HEK293 (cell line): ENCODE measurements around the gene PSORS1C1.
A peak's percentile ranks its signal among the peaks of the same experiment; 100 is the strongest.

ENCODE experiments used
- CTCF ChIA-PET: fragments of 350-600 bp; formaldehyde crosslinking; extraction: SDS; loops from one replicate; lab custom pipeline; 2021; ENCODE audit warnings: antibody characterized with exemption; lab: Yijun Ruan, JAX
- POLR2A ChIA-PET: fragments of 300-600 bp; formaldehyde crosslinking; extraction: SDS; loops from one replicate; lab custom pipeline; 2020; ENCODE audit warnings: antibody characterized with exemption, inconsistent platforms; lab: Yijun Ruan, JAX
- H3K27ac ChIP-seq: fragments of 200-500 bp; sonication (Bioruptor generic); 2 replicates; pipeline ENCODE4 v1.5.1; 2014; ENCODE audit warnings: low read depth, low read length, control low read depth, inconsistent platforms; ENCODE audit errors: extremely low read depth
- H3K36me3 ChIP-seq, 2 experiments: fragments of 200-500 bp in 1 of 2; sonication (Bioruptor generic) in 1 of 2; 1 replicate in 1 of 2; 2 replicates in 1 of 2; pipeline ENCODE4 v1.5.1; 2014 to 2017; ENCODE audit warnings: inconsistent platforms in 2 of 2, low read length in 2 of 2; ENCODE audit not compliant: control insufficient read depth in 2 of 2, insufficient read depth in 1 of 2
- H3K4me1 ChIP-seq: fragments of 200-500 bp; sonication (Bioruptor generic); 2 replicates; pipeline ENCODE4 v1.5.1; 2014; ENCODE audit warnings: mild to moderate bottlenecking, low read length, inconsistent platforms; ENCODE audit not compliant: control insufficient read depth, insufficient read depth
- H3K4me3 ChIP-seq: 2 replicates; pipeline ENCODE4 v1.5.1; 2011; ENCODE audit warnings: low read depth, mild to moderate bottlenecking, control low read depth, low read length, moderate library complexity
- H3K9me3 ChIP-seq: fragments of 200-500 bp; sonication (Bioruptor generic); 2 replicates; pipeline ENCODE4 v1.5.1; 2014; ENCODE audit warnings: low read depth, low read length, inconsistent platforms; ENCODE audit not compliant: control insufficient read depth, insufficient read depth
- SCRT1 ChIP-seq: fragments of 450-650 bp; formaldehyde crosslinking; IDR thresholded peaks from 2 replicates; pipeline ENCODE4 v1.5.1; 2016; ENCODE audit warnings: missing biosample characterization, missing genetic modification characterization, borderline replicate concordance
- WT1 ChIP-seq: fragments of 450-650 bp; formaldehyde crosslinking; IDR thresholded peaks from 2 replicates; pipeline ENCODE4 v1.5.1; 2016; ENCODE audit warnings: missing biosample characterization, missing genetic modification characterization
- YY2 ChIP-seq: fragments of 450-650 bp; formaldehyde crosslinking; IDR thresholded peaks from 2 replicates; pipeline ENCODE4 v1.5.1; 2016; ENCODE audit warnings: missing biosample characterization, missing genetic modification characterization
- ZBTB20 ChIP-seq: fragments of 450-650 bp; formaldehyde crosslinking; IDR thresholded peaks from 2 replicates; pipeline ENCODE4 v1.5.1; 2016; ENCODE audit warnings: missing biosample characterization, missing genetic modification characterization
- ZNF114 ChIP-seq: fragments of 450-650 bp; formaldehyde crosslinking; IDR thresholded peaks from 2 replicates; pipeline ENCODE4 v1.5.0; 2017; ENCODE audit warnings: missing biosample characterization, missing genetic modification characterization
- ZNF157 ChIP-seq: fragments of 450-650 bp; formaldehyde crosslinking; IDR thresholded peaks from 2 replicates; pipeline ENCODE4 v1.5.1; 2016; ENCODE audit warnings: missing biosample characterization, missing genetic modification characterization
- ZNF18 ChIP-seq: fragments of 450-650 bp; formaldehyde crosslinking; IDR thresholded peaks from 2 replicates; pipeline ENCODE4 v1.5.1; 2016; ENCODE audit warnings: missing biosample characterization, missing genetic modification characterization
- ZNF335 ChIP-seq: fragments of 450-650 bp; formaldehyde crosslinking; conservative IDR thresholded peaks from 2 replicates; pipeline ENCODE4 v1.5.1; 2016; ENCODE audit warnings: missing biosample characterization, missing genetic modification characterization
- ZNF362 ChIP-seq: fragments of 450-650 bp; formaldehyde crosslinking; IDR thresholded peaks from 2 replicates; pipeline ENCODE4 v1.5.1; 2016; ENCODE audit warnings: missing biosample characterization, missing genetic modification characterization
- ZNF621 ChIP-seq: fragments of 450-650 bp; formaldehyde crosslinking; IDR thresholded peaks from 2 replicates; pipeline ENCODE4 v1.5.1; 2017; ENCODE audit warnings: missing biosample characterization, missing genetic modification characterization
- ZNF626 ChIP-seq: fragments of 450-650 bp; sonication (Bioruptor Pico); formaldehyde crosslinking; IDR thresholded peaks from 2 replicates; pipeline ENCODE4 v1.5.1; 2018; ENCODE audit warnings: missing biosample characterization, missing genetic modification characterization, inconsistent platforms
- ZNF660 ChIP-seq: fragments of 450-650 bp; IDR thresholded peaks from 2 replicates; pipeline ENCODE4 v1.5.1; 2018; ENCODE audit warnings: missing biosample characterization, mild to moderate bottlenecking, missing genetic modification characterization
- ZNF747 ChIP-seq: fragments of 450-650 bp; formaldehyde crosslinking; IDR thresholded peaks from 2 replicates; pipeline ENCODE4 v1.5.1; 2016; ENCODE audit warnings: missing biosample characterization, missing genetic modification characterization
- ZNF830 ChIP-seq: fragments of 450-650 bp; IDR thresholded peaks from 2 replicates; pipeline ENCODE4 v1.5.0; 2018; ENCODE audit warnings: missing biosample characterization, missing genetic modification characterization, low read depth, mild to moderate bottlenecking, moderate library complexity
- ZSCAN16 ChIP-seq: fragments of 450-650 bp; formaldehyde crosslinking; IDR thresholded peaks from 2 replicates; pipeline ENCODE4 v1.5.1; 2016; ENCODE audit warnings: missing biosample characterization, missing genetic modification characterization
- TF ChIP-seq, protein P1 (sequence below): fragments of 450-650 bp; formaldehyde crosslinking; conservative IDR thresholded peaks from 2 replicates; pipeline ENCODE4 v1.5.1; 2016; ENCODE audit warnings: low read depth, missing biosample characterization, missing genetic modification characterization
- TF ChIP-seq, protein P2 (sequence below): fragments of 450-650 bp; formaldehyde crosslinking; IDR thresholded peaks from 2 replicates; pipeline ENCODE4 v1.5.1; 2016; ENCODE audit warnings: missing biosample characterization, missing genetic modification characterization
- TF ChIP-seq, protein P3 (sequence below): fragments of 450-650 bp; formaldehyde crosslinking; IDR thresholded peaks from 2 replicates; pipeline ENCODE4 v1.5.1; 2016; ENCODE audit warnings: missing biosample characterization, missing genetic modification characterization, borderline replicate concordance

PSORS1C1 gene

DNA sequence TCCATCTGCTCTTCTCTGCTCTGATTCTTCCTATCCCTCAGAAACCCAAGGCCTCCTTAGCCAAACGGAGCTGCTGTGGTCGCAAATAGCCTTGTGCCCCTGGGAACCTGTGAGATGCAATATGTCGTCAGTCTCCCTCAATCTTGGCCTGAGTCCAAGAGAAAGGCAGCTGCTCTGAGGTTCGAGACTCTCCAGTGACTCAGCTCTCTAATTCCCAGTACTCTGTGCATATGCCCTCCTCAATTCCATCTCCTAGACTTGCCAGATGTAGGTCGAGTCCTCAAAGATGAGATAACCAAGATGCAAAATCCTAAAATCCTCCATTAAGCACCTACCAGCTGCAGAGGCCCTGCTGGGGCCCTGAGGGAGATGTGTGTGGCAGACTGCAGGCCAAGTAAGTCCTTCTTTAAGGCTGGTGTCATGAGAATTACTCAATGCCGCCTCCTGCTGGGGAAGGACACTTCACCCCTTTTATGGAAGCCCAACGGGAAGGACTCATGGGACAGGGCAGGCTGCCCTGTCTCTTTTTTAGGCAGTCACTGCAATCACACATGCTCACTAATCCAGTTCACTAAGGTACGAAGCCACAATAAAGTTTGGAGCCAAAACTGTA, 30.8 kb upstream of the PSORS1C1 start (continued):
- TF ChIP-seq ZNF335 (tag by site-specific recombination), result peak; percentile 51
- no peak for TF ChIP-seq ZNF18
- TF ChIP-seq, protein P1, sequence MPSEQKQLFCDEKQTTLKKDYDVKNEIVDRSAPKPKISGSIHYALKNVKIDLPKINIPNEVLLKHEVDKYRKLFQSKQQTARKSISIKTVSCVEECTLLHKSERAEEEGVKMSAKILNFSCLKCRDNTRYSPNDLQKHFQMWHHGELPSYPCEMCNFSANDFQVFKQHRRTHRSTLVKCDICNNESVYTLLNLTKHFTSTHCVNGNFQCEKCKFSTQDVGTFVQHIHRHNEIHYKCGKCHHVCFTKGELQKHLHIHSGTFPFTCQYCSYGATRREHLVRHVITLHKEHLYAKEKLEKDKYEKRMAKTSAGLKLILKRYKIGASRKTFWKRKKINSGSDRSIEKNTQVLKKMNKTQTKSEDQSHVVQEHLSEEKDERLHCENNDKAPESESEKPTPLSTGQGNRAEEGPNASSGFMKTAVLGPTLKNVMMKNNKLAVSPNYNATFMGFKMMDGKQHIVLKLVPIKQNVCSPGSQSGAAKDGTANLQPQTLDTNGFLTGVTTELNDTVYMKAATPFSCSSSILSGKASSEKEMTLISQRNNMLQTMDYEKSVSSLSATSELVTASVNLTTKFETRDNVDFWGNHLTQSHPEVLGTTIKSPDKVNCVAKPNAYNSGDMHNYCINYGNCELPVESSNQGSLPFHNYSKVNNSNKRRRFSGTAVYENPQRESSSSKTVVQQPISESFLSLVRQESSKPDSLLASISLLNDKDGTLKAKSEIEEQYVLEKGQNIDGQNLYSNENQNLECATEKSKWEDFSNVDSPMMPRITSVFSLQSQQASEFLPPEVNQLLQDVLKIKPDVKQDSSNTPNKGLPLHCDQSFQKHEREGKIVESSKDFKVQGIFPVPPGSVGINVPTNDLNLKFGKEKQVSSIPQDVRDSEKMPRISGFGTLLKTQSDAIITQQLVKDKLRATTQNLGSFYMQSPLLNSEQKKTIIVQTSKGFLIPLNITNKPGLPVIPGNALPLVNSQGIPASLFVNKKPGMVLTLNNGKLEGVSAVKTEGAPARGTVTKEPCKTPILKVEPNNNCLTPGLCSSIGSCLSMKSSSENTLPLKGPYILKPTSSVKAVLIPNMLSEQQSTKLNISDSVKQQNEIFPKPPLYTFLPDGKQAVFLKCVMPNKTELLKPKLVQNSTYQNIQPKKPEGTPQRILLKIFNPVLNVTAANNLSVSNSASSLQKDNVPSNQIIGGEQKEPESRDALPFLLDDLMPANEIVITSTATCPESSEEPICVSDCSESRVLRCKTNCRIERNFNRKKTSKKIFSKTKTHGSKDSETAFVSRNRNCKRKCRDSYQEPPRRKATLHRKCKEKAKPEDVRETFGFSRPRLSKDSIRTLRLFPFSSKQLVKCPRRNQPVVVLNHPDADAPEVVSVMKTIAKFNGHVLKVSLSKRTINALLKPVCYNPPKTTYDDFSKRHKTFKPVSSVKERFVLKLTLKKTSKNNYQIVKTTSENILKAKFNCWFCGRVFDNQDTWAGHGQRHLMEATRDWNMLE, result 0 out of 2 replicates have a peak, but pooled peaks have one; percentile 12
- TF ChIP-seq ZBTB20, result peak; percentile 28
- TF ChIP-seq ZNF621 (tag by site-specific recombination), result no peak
- TF ChIP-seq, protein P2, sequence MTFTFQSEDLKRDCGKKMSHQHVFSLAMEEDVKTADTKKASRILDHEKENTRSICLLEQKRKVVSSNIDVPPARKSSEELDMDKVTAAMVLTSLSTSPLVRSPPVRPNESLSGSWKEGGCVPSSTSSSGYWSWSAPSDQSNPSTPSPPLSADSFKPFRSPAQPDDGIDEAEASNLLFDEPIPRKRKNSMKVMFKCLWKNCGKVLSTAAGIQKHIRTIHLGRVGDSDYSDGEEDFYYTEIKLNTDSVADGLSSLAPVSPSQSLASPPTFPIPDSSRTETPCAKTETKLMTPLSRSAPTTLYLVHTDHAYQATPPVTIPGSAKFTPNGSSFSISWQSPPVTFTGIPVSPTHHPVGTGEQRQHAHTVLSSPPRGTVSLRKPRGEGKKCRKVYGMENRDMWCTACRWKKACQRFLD (tag by site-specific recombination), result no peak
- TF ChIP-seq SCRT1 (tag by site-specific recombination), result no peak
- TF ChIP-seq ZNF114 (tag by site-specific recombination), result no peak
- TF ChIP-seq, all 188 proteins: peak for 27

GRCh38 chr6:31086788-31087440, 27.7 kb upstream of the PSORS1C1 start:
- Histone ChIP-seq H3K27ac (no peak overlapping the region), H3K36me3 (no peaks in the 10 kb centered on the region; a peak in 1 of 3 replicates), H3K4me1 (peaks cover 10% of the 10 kb centered on the region; the same call in 1 of the 2 replicates), H3K4me3 (no peak overlapping the region), H3K9me3 (no peaks in the 10 kb centered on the region)
- TF ChIP-seq ZNF830 (tag by site-specific recombination), result no peak
- ChIA-PET POLR2A (interaction anchor here (0.8 to 1.5 kb wide), 4 partner anchors 171 to 472 kb away, joined by 3 to 6 read pairs (median 4); partner anchors contain the start of gene DDR1), CTCF (interaction anchor here (0.5 to 7.3 kb wide), 81 partner anchors 9 to 722 kb away, joined by 3 to 111 read pairs (median 5); partner anchors contain the start of genes C6orf15, DDR1, GTF2H4 and PSORS1C1)

DNA sequence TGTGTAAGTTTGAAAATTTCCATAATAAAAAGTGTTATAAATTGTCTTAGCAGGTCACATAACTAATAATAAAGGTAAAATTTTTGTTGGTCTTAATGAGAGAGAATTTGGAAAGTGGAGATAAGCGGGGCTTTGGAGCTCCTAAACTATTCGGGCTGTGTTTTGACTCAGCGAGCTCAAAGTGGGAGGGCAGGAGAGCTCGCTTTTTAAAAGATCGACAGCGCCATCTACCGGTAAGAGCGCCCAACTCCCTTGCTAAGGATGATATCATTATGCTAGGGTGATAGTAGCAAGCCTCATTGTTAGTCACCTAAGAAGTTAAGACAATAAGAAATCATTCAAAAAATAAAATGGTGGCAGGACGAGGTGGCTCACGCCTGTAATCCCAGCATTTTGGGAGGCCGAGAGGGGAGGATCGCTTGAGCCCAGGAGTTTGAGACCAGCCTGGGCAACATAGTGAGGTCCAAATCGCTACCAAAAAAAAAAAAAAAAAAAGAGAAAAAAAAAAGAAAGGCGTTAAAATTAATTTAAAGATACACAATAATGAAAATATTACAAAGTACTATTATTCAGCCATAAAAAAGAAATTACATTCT, 27.0 kb upstream of the PSORS1C1 start:
- Histone ChIP-seq H3K4me1 (peaks cover 10% of the 10 kb centered on the region; the same call in 1 of the 2 replicates), H3K4me3 (no peak overlapping the region), H3K27ac (no peak overlapping the region), H3K9me3 (no peaks in the 10 kb centered on the region), H3K36me3 (no peaks in the 10 kb centered on the region; a peak in 1 of 3 replicates)
- CTCF ChIA-PET, result interaction anchor here (0.5 to 7.3 kb wide), 78 partner anchors 8 to 723 kb away, joined by 3 to 111 read pairs (median 5); partner anchors contain the start of genes C6orf15, DDR1, GTF2H4 and PSORS1C1
- POLR2A ChIA-PET, result interaction anchor here (0.8 to 1.5 kb wide), 4 partner anchors 172 to 472 kb away, joined by 3 to 6 read pairs (median 4); partner anchors contain the start of gene DDR1
- TF ChIP-seq ZSCAN16 (tag by site-specific recombination) (no peak), ZNF362 (tag by site-specific recombination) (peak; percentile 79), ZNF660 (tag by site-specific recombination) (peak; percentile 25; the same call in 1 of the 2 replicates), WT1 (tag by site-specific recombination) (no peak), ZNF626 (tag by site-specific recombination) (no peak), ZNF157 (no peak), ZNF747 (no peak), YY2 (no peak)
- TF ChIP-seq, protein P3, sequence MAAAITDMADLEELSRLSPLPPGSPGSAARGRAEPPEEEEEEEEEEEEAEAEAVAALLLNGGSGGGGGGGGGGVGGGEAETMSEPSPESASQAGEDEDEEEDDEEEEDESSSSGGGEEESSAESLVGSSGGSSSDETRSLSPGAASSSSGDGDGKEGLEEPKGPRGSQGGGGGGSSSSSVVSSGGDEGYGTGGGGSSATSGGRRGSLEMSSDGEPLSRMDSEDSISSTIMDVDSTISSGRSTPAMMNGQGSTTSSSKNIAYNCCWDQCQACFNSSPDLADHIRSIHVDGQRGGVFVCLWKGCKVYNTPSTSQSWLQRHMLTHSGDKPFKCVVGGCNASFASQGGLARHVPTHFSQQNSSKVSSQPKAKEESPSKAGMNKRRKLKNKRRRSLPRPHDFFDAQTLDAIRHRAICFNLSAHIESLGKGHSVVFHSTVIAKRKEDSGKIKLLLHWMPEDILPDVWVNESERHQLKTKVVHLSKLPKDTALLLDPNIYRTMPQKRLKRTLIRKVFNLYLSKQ (tag by site-specific recombination), result no peak
